Metanephros (tissue), 2 donors: Measurements from ENCODE around the gene PPA2. TPM values are rescaled to one million over a fixed set of nuclear protein-coding genes. Genes with fewer than 3 reads are reported as not detected.

Experiments used
- small RNA-seq: library from RNA; depleted of rRNA; stranded (forward); fragments of <200 nt; gene quantifications from one replicate; pipeline ENCODE3, GENCODE V24; 2014; ENCODE audit warnings: low replicate concordance
- total RNA-seq: library from RNA; depleted of rRNA; stranded (reverse); fragments of >200 nt; gene quantifications from one replicate; pipeline ENCODE4 v1.2.3, GENCODE V29; 2014

The PPA2 gene
- total RNA-seq, result 143 TPM

GRCh38 chr4:105473324-105474098, at the start of gene PPA2:
Gene PPA2, minus strand, starts transcription at chr4:105474062. Its CDS starts 12 bp downstream, at chr4:105474050.

Small RNA genes within 50 kb of the gene (small RNA-seq; reads per million reads assigned to genes)
- gene RNU6-553P, result not detected

Other genes starting within 250 kb of the PPA2 start
- gene ARHGEF38, start 78.6 kb upstream of the PPA2 start, total RNA-seq, result 3.7 TPM
- gene INTS12, start 234.6 kb upstream of the PPA2 start, total RNA-seq, result 15.8 TPM
- gene GSTCD, start 234.7 kb upstream of the PPA2 start, total RNA-seq, result 21.3 TPM